Activated CD4-positive, alpha-beta T cell treated with anti-CD3 and anti-CD28 coated beads, Interleukin-2, amount 50 U/mL, for 4 hours (primary cell): ENCODE measurements around the gene SMAD2.
"Not testable (repeated sequence)": the region's sequence is repeated elsewhere in the genome, so short reads cannot be mapped to it uniquely, and the experiment has no call there.

Experiments
- DNase-seq, 2 experiments: peaks; one replicate each; pipeline ENCODE4 v3.0.0-alpha.2; 2020

Gene SMAD2

GRCh38 chr18:47832348-47832747, 98.1 kb downstream of the SMAD2 start:
- DNase-seq = no peak

- DNase-seq = no peak
These were observed 99.1 kb downstream of the SMAD2 start for GRCh38 chr18:47831351-47831750.

GRCh38 chr18:47830772-47831171, 99.7 kb downstream of the SMAD2 start:
- DNase-seq = no peak

DNA sequence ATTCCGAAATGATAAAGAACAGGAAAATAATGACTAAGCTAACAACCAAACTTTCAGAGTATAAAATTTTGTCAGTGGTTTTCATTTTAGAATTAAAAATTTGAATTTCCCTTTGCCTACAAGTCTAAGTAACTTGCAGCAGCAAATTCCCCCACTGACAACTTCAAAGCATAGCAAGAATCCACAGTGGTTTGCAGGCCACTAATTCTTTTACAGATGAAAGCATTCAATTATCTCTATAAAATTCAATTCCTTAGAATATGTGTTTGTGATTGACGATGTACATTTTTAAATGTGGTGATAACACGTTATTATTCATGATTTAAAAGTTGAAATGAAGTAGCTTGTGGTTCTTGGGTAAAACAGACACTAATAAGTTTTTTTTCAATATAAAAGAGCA, 100.6 kb downstream of the SMAD2 start:
- DNase-seq = no peak

DNA sequence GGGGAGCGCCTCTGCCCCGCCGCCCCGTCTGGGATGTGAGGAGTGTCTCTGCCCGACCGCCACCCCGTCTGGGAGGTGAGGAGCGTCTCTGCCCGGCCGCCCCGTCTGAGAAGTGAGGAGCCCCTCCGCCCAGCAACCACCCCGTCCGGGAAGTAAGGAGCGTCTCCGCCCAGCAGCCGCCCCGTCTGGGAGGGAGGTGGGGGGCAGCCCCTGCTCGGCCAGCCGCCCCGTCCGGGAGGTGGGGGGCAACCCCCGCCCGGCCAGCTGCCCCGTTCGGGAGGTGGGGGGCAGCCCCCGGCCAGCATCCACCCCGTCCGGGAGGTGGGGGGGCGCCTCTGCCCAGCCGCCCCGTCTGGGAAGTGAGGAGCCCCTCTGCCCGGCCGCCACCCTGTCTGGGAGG, 102.4 kb downstream of the SMAD2 start:
- not testable (repeated sequence) for DNase-seq

DNA sequence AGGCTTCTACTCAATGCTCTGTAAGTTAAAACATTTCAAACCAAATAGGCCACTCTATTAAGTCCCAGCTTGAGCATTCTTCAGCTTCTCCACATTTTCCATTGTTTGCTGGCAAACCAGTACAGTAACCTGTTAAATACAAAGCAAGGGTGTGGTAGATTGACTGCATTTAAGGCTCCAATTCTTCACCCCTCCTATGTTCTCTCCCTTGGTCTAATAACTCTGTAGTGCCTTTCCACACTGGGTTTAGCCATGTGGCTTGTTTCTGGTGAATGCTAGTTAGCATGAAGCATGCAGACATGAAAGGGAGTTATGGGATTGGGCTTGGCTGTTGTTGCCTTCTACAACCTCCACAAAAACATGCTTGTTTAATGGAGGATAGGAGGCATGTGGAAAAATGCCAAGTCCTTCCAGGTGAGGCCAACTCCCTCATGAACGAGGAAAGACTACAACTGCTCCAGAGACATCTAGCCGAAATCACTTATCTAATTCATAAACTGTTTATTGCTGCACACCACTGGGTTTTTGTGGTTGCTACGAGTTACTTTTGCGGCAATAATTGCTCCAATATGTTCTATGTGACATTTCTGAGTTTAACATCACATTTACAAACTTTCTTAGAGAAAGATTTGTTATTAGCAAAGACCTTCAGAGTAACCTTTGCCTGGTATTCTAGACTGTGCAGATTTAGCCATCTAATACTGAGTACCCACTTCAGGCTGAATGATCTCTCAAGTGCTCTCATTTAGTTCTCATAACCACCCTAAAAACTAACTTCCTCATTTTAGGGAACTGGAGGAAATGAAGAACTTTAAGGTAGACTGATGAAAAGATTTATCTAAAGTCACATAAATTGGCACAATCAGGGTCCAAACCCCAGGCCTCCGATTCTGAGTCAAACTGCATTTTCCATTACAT, 104.0 kb downstream of the SMAD2 start:
- DNase-seq = no peak

DNA sequence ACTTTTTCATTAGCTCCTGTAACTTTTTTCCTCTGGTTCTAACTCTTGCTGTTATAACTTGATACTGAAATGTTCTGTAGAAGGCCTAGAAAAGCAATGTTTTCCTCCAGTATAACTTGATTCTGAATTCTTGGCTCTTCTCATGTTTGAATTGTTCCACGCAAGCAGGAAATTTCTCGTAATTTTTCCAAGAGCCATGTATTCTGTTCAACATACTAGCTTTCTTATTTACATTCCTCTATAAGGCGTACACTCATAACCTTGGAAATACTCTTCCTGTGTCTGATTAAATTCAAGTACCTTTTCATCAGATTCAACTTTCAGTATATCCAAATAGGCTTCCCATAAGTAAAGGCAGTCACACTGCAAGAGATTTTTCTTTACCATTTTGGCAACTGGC, 109.1 kb downstream of the SMAD2 start:
- DNase-seq = no peak

DNA sequence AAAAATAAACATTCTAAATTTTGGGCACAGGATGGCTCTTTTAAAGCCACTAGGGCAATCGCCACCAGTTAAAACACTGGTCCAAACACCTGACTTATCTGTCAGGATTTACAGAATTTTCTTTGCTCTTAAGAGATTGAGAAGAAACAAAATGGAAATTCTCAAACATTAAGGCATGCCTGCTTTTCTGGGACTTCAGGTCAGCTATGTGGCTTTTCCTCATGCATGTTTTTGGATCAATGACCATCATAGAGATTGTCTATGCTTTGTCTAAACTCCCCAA, 112.7 kb downstream of the SMAD2 start:
- DNase-seq = no peak

- no peak for DNase-seq
These were observed 113.3 kb downstream of the SMAD2 start for GRCh38 chr18:47817017-47817794.

DNA sequence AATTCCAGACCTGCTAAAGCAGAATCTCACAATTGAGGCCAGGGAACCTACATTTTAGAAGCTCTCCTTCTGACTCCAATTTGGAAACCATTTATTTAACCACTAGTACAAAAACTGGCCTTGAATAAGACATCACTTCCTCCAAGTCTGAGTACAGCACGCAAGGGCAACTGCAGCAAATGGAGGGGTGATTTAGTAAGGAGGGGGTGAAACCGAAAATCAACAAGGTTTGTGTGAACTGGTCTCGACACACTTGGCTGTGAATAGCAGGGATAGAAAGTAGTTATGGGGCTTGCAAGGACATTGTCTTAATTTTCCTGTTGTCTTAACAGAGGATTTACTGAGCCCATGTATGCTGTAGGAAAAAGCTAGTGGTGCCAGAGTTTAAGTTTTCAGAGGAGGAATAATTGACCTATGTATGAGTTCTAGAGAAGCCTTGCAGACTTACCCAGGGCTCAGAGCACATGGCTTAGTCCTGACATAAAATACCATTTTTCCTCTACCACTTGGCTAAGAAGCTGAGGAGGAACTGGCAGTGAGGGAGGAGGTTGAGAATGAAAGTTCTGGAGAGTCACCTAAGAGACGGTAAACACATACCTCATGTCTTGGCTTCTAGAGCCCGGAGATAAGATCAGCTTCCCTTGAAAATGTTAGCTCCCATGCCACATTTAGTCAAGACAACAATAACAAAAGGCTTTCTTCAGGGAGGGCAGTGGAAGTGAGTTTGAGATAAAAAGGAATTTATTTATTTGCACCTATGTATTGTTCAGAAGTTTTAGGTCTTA, 114.8 kb downstream of the SMAD2 start:
- no peak for DNase-seq

DNA sequence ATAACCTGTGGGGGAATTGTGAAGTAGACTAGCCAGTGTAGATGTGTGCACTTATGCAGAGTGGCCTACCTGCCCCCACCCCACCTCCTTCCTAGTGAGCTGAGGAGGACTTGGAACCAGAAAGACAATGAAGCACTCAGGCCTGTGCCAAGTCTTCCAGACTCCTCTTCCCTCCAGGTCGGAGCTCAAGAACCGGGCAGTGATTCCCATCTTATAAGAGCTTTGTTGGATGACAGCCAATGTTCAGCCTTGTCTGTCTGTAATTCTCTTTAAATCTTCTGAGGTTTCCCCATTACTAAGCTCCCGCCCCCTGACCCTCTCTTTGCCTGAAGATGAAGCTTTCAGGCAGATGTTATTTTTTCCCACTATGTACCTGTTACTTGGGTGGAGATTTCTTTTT, 121.0 kb downstream of the SMAD2 start:
- no peak for DNase-seq

- DNase-seq = no peak
These were observed 127.7 kb downstream of the SMAD2 start for GRCh38 chr18:47802802-47803201.

DNA sequence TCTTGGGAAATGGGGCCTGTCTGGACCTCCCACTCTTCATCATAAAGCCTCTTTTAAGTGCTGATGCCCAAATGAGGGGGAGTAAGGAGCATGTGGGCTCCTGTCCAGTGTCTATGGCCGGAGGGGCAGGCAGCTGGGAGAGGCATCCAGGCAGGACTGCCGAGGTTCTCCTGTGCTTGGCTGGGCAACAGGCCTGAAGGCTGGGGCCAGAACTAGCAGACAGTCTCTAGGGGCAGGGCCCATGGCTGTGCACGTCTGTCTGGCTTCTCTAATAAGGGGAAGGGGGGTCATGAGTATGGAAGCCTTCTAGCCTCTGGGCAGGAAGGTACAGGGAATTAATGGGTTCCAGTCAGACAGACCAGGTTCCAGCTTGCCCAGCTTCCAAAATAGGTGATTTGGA, 128.6 kb downstream of the SMAD2 start:
- no peak for DNase-seq

- no peak for DNase-seq
These were observed 129.7 kb downstream of the SMAD2 start for GRCh38 chr18:47800756-47801155.

DNA sequence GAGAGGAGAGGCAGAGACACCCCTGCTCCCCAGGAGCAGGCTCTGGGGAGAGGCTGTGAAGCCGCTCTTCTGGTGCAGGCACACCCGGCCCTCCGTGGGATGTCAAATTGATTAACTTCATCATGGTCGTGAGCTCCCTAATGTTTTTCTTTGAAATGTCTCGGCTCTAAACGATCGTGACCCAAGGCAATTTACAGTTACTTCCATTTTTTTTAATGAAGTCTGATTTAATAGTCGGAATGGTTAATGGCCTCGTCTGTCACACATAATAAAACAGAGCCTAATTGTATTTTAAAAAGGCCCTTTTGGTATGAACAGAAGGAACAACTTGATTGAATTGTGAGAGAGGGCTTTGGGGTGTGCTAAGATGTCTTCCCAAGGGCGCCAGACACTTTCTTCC, 130.2 kb downstream of the SMAD2 start:
- DNase-seq = no peak

DNA sequence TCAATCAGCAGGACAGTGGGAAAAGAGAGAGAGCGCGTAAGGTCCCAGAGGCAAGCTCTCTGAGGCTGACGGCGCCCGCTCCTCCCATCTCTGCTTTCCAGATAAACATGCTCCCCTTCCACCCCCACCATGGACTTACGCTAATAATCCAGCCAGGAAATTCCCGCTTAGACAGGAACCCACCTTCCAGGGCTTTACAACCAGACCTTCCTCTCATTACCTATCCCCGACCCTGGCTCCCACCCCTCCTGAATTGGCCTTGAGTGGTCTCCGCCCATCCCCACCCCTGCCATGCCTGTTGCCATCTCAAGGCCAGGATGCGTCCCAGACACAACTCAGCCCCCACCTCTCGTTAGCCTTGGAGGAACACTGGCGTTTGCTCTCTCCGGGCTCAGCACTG, 131.1 kb downstream of the SMAD2 start:
- DNase-seq = no peak

GRCh38 chr18:47798366-47798765, 132.1 kb downstream of the SMAD2 start:
- DNase-seq = no peak

DNA sequence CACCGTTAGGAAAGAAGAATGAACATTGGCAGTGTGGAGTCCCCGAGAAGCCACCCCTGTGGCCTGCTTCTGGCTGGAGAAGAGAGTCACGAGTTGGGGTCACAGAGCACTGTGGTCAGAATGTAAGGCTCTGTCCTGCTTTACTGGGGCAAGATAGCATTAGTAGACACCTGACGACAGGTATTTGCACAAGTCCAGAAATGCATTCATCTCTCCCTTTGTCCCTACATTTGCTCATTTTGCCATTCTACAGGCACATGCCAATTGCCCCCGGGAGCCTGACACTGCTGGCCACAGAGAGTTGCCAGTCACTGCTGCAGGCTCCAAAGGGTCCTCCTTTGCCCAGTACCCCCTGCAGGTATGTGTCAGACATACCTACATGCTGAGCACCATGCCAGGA, 133.3 kb downstream of the SMAD2 start:
- DNase-seq = no peak

- DNase-seq = no peak
These were observed 135.0 kb downstream of the SMAD2 start for GRCh38 chr18:47795434-47795814.

- DNase-seq = no peak
These were observed 135.6 kb downstream of the SMAD2 start for GRCh38 chr18:47794725-47795433.

GRCh38 chr18:47793609-47794008, 136.8 kb downstream of the SMAD2 start:
- DNase-seq = no peak

- DNase-seq = no peak
These were observed 138.9 kb downstream of the SMAD2 start for GRCh38 chr18:47791461-47791985.

DNA sequence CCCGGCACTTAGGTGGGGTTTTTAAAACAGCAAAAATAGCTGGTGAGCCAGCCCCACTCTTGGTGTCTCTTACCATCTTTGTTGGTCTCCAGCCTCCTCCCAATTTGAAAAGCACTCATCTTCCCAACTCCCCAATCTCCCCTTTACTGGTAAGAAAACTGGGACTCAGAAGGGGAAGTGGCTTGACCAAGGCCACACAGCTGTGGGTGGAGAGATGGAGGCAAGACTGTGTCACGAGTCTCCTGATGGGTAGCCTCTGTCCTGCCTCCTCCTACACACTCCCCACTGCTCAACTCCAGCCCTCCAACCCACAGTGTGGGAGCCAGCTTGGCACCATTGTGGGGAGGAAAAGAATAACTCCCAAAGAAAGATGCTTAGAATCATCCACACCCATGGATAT, 140.4 kb downstream of the SMAD2 start:
- no peak for DNase-seq
